Fibroblast of lung (primary cell): ENCODE data around the gene LSS.

Source experiments
- CTCF ChIP-seq, 2 donors: IDR thresholded peaks in 1 of 2; conservative IDR thresholded peaks in 1 of 2; 1 replicate in 1 of 2; 2 replicates in 1 of 2; pipeline ENCODE4 v1.5.1; 2011 to 2012; ENCODE audit warnings: low read length in 2 of 2, control low read depth in 1 of 2, inconsistent platforms in 1 of 2, low read depth in 1 of 2, mild to moderate bottlenecking in 1 of 2
- EZH2 ChIP-seq: IDR thresholded peaks from 2 replicates; pipeline ENCODE4 v1.5.1; 2012; ENCODE audit warnings: low read length, control low read depth, mild to moderate bottlenecking; ENCODE audit errors: missing control alignments

GRCh38 chr21:46194374-46195334, 33.9 kb downstream of the LSS start:
- no peak for TF ChIP-seq CTCF (conservative IDR thresholded peaks at IDR 0.05 in 1 of 2, IDR thresholded peaks at IDR 0.05 in 1 of 2; ENCODE audit: low read depth in 1 of 2, low read length in 2 of 2)
- no peak for TF ChIP-seq EZH2
